Embryonic facial prominence (tissue), 1 donor: ENCODE results near the gene BNIP3.
A peak's percentile ranks its signal among the peaks of the same experiment; 100 is the strongest.

ENCODE experiments used
- DNase-seq: peaks from one replicate; pipeline ENCODE4 v3.0.0-alpha.2; 2016; ENCODE audit errors: extremely low spot score

Gene BNIP3

GRCh38 chr10:131981429-131982184, at the start of gene BNIP3:
Gene BNIP3 (minus strand): TSS chr10:131981923. CDS start chr10:131981806, 117 bp downstream.
- DNase-seq = peak; percentile 75

GRCh38 chr10:132030898-132031463, 49.3 kb upstream of the BNIP3 start:
- no peak for DNase-seq

- DNase-seq = no peak
Measured at GRCh38 chr10:132028706-132029105, 47.0 kb upstream of the BNIP3 start.

- DNase-seq = no peak
Measured at GRCh38 chr10:132027423-132027983, 45.8 kb upstream of the BNIP3 start.

GRCh38 chr10:132023092-132023811, 41.5 kb upstream of the BNIP3 start:
- peak; percentile 22 for DNase-seq

- no peak for DNase-seq
Measured at GRCh38 chr10:132022241-132022640, 40.5 kb upstream of the BNIP3 start.

GRCh38 chr10:132021504-132022143, 39.9 kb upstream of the BNIP3 start:
- DNase-seq = no peak

GRCh38 chr10:132021046-132021445, 39.3 kb upstream of the BNIP3 start:
- no peak for DNase-seq

- DNase-seq = no peak
Measured at GRCh38 chr10:132020456-132020855, 38.7 kb upstream of the BNIP3 start.

- DNase-seq = no peak
Measured at GRCh38 chr10:132019366-132019765, 37.6 kb upstream of the BNIP3 start.

GRCh38 chr10:132018446-132018845, 36.7 kb upstream of the BNIP3 start:
- no peak for DNase-seq

- no peak for DNase-seq
Measured at GRCh38 chr10:132016514-132016913, 34.8 kb upstream of the BNIP3 start.

GRCh38 chr10:132011445-132011844, 29.7 kb upstream of the BNIP3 start:
- no peak for DNase-seq

- no peak for DNase-seq
Measured at GRCh38 chr10:132011024-132011423, 29.3 kb upstream of the BNIP3 start.

- no peak for DNase-seq
Measured at GRCh38 chr10:132010483-132010882, 28.8 kb upstream of the BNIP3 start.

- DNase-seq = no peak
Measured at GRCh38 chr10:132009575-132009974, 27.9 kb upstream of the BNIP3 start.

- DNase-seq = no peak
Measured at GRCh38 chr10:132007681-132008080, 26.0 kb upstream of the BNIP3 start.

GRCh38 chr10:132006966-132007365, 25.2 kb upstream of the BNIP3 start:
- DNase-seq = no peak

- DNase-seq = no peak
Measured at GRCh38 chr10:132005147-132005546, 23.4 kb upstream of the BNIP3 start.

- DNase-seq = no peak
Measured at GRCh38 chr10:132004052-132004451, 22.3 kb upstream of the BNIP3 start.

GRCh38 chr10:132003282-132003924, 21.7 kb upstream of the BNIP3 start:
- DNase-seq = no peak

- DNase-seq = no peak
Measured at GRCh38 chr10:132002004-132002403, 20.3 kb upstream of the BNIP3 start.
